Osteoblast (primary cell): Measurements from ENCODE around the gene SOX30. TPM values are rescaled to one million over a fixed set of nuclear protein-coding genes. Genes with fewer than 3 reads are reported as not detected.
A peak's percentile ranks its signal among the peaks of the same experiment; 100 is the strongest.

ENCODE experiments used
- DNase-seq: peaks from one replicate; pipeline ENCODE4 v3.0.0; 2011; ENCODE audit warnings: low spot score, mixed read lengths; ENCODE audit not compliant: insufficient read length; ENCODE audit errors: missing footprints
- H2AFZ ChIP-seq: 2 replicates; pipeline ENCODE4 v1.6.0; 2011; ENCODE audit warnings: mild to moderate bottlenecking, low read length
- H3K27ac ChIP-seq: 2 replicates; pipeline ENCODE4 v1.5.1; 2011; ENCODE audit warnings: mild to moderate bottlenecking, low read depth, low read length, moderate library complexity
- H3K27me3 ChIP-seq: 2 replicates; pipeline ENCODE4 v1.6.0; 2012; ENCODE audit warnings: mild to moderate bottlenecking, control low read depth, inconsistent platforms, low read length, moderate library complexity; ENCODE audit not compliant: insufficient read depth
- H3K36me3 ChIP-seq: 2 replicates; pipeline ENCODE4 v1.5.1; 2011; ENCODE audit warnings: mild to moderate bottlenecking, low read length, control low read depth, moderate library complexity; ENCODE audit not compliant: insufficient read depth
- H3K4me1 ChIP-seq: 2 replicates; pipeline ENCODE4 v1.5.1; 2011; ENCODE audit warnings: mild to moderate bottlenecking, low read length, control low read depth, moderate library complexity; ENCODE audit not compliant: insufficient read depth
- H3K4me2 ChIP-seq: 2 replicates; pipeline ENCODE4 v1.6.0; 2011; ENCODE audit warnings: mild to moderate bottlenecking, low read length; ENCODE audit not compliant: insufficient read depth
- H3K4me3 ChIP-seq: fragments of 200-600 bp; sonication (generic); 3 replicates; pipeline ENCODE4 v1.5.1; 2012; ENCODE audit warnings: mild to moderate bottlenecking, low read length, inconsistent platforms; ENCODE audit not compliant: insufficient read depth
- H3K79me2 ChIP-seq: 2 replicates; pipeline ENCODE4 v1.6.0; 2012; ENCODE audit warnings: mild to moderate bottlenecking, low read length, control low read depth, inconsistent platforms; ENCODE audit not compliant: insufficient read depth
- H3K9me3 ChIP-seq: 2 replicates; pipeline ENCODE4 v1.5.1; 2011; ENCODE audit warnings: low read depth, low read length, control low read depth
- H4K20me1 ChIP-seq: 2 replicates; pipeline ENCODE4 v1.6.0; 2012; ENCODE audit warnings: mild to moderate bottlenecking, low read length, control low read depth; ENCODE audit not compliant: insufficient read depth
- total RNA-seq: library from RNA; depleted of rRNA; stranded (reverse); fragments of >200 nt; gene quantifications from 2 replicates; pipeline ENCODE4 v1.2.3, GENCODE V29; 2012
- TF ChIP-seq, protein P1 (sequence below): IDR thresholded peaks from 2 replicates; pipeline ENCODE4 v1.5.1; 2011; ENCODE audit warnings: mild to moderate bottlenecking, low read depth, low read length, moderate library complexity; ENCODE audit errors: extremely low read depth

Gene SOX30
- total RNA-seq, 1 donor: under 0.01 TPM

DNA sequence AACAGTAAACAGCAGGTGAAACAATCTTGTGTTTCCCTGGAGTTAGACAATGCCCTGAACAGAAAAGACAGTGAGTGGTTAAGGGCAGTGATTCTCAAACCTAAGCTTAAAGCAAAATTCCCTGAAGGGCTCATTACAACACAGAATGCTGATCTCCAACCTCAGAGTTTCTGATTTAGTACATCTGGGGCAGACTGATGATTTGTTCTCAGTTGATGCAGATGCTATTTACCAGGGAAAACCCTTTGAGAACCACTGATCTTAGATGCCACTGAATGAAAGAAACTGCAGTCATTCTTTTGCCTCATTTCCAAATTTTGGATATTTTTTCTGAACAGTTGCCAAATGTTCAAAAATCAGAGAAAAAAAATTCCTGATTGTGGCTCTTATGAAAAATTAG lies 58.0 kb downstream of the SOX30 start:
- H2AFZ ChIP-seq: no peak overlapping the region

GRCh38 chr5:157593052-157593757 lies 59.0 kb downstream of the SOX30 start:
- Histone ChIP-seq H3K4me1 (no peaks in the 10 kb centered on the region), H3K4me2 (no peak overlapping the region), H4K20me1 (no peaks in the 10 kb centered on the region), H3K36me3 (no peaks in the 10 kb centered on the region), H3K27ac (no peak overlapping the region), H3K9me3 (no peaks in the 10 kb centered on the region), H2AFZ (no peak overlapping the region), H3K79me2 (no peaks in the 10 kb centered on the region), H3K4me3 (no peak overlapping the region), H3K27me3 (no peaks in the 10 kb centered on the region)
- DNase-seq: no peak
- TF ChIP-seq, protein P1, sequence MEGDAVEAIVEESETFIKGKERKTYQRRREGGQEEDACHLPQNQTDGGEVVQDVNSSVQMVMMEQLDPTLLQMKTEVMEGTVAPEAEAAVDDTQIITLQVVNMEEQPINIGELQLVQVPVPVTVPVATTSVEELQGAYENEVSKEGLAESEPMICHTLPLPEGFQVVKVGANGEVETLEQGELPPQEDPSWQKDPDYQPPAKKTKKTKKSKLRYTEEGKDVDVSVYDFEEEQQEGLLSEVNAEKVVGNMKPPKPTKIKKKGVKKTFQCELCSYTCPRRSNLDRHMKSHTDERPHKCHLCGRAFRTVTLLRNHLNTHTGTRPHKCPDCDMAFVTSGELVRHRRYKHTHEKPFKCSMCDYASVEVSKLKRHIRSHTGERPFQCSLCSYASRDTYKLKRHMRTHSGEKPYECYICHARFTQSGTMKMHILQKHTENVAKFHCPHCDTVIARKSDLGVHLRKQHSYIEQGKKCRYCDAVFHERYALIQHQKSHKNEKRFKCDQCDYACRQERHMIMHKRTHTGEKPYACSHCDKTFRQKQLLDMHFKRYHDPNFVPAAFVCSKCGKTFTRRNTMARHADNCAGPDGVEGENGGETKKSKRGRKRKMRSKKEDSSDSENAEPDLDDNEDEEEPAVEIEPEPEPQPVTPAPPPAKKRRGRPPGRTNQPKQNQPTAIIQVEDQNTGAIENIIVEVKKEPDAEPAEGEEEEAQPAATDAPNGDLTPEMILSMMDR: no peak

More for the DNA sequence above, 58.0 kb downstream of the SOX30 start:
- Histone ChIP-seq H3K79me2 (no peaks in the 10 kb centered on the region), H3K4me3 (no peak overlapping the region), H3K4me1 (no peaks in the 10 kb centered on the region), H3K27ac (no peak overlapping the region), H3K27me3 (no peaks in the 10 kb centered on the region), H3K36me3 (no peaks in the 10 kb centered on the region), H4K20me1 (no peaks in the 10 kb centered on the region), H3K4me2 (no peak overlapping the region), H3K9me3 (no peaks in the 10 kb centered on the region)
- TF ChIP-seq, protein P1: no peak
- DNase-seq: no peak

DNA sequence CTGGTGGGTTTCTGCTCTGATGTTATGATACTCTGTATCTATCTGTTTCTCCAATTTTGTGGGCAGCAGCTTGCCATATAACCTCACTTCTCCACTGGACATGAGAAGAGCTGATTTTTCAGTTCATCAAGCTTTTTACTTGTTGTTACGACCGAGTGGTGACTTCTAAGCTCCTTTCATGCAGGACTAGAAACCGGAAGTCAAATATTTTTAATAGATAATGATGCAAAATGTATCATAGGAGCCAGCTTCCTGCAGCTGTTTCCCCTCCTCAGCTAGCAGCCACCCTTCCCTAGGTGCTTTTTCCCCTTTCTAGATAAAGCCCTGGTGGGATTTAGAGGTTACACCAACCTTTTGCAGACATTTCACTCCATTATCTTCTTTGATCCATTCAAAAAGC lies 59.6 kb downstream of the SOX30 start:
- Histone ChIP-seq H3K79me2 (no peaks in the 10 kb centered on the region), H2AFZ (peak overlapping the region; percentile 74), H3K4me2 (no peak overlapping the region), H3K27me3 (no peaks in the 10 kb centered on the region), H3K27ac (no peak overlapping the region), H3K4me1 (no peaks in the 10 kb centered on the region), H3K4me3 (no peak overlapping the region), H3K9me3 (no peaks in the 10 kb centered on the region), H4K20me1 (no peaks in the 10 kb centered on the region), H3K36me3 (no peaks in the 10 kb centered on the region)
- no peak for DNase-seq
- TF ChIP-seq, protein P1: no peak

- no peak overlapping the region for H3K4me3 ChIP-seq
- no peak overlapping the region for H3K4me2 ChIP-seq
- DNase-seq: no peak
- H3K4me1 ChIP-seq: no peaks in the 10 kb centered on the region
- H2AFZ ChIP-seq: no peak overlapping the region
- H3K27ac ChIP-seq: no peak overlapping the region
- H3K9me3 ChIP-seq: no peaks in the 10 kb centered on the region
- no peaks in the 10 kb centered on the region for H4K20me1 ChIP-seq
- TF ChIP-seq, protein P1: no peak
- H3K79me2 ChIP-seq: no peaks in the 10 kb centered on the region
- H3K36me3 ChIP-seq: no peaks in the 10 kb centered on the region
- no peaks in the 10 kb centered on the region for H3K27me3 ChIP-seq
These were observed 61.8 kb downstream of the SOX30 start for GRCh38 chr5:157590478-157590877.
